B cell (primary cell): ENCODE results near the gene IL1F10.

Experiments
- EZH2 ChIP-seq: IDR thresholded peaks from 2 replicates; pipeline ENCODE4 v1.6.1; 2012; ENCODE audit warnings: borderline replicate concordance, low read depth, mild to moderate bottlenecking, moderate library complexity, low read length; ENCODE audit not compliant: insufficient read depth, poor library complexity, severe bottlenecking
- TF ChIP-seq, protein P1 (sequence below): fragments of 200-600 bp; IDR thresholded peaks from one replicate; pipeline ENCODE4 v1.8.0; 2022; ENCODE audit warnings: antibody characterized with exemption, mild to moderate bottlenecking

DNA sequence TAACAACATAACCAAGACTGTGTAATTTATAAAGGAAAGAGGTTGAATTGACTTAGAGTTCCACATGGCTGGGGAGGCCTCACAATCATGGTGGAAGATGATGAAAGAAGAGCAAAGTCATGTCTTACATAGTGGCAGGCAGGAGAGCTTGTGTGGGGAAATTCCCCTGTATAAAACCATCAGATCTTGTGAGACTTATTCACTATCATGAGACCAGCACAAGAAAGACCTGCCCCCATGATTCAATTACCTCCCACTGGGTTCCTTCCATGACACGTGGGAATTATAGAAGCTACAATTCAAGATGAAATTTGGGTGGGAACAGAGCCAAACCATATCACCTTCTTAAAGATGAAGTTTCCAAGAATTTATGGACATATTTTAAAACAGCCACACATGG, 11.2 kb upstream of the IL1F10 start:
- TF ChIP-seq EZH2: no peak
- TF ChIP-seq, protein P1, sequence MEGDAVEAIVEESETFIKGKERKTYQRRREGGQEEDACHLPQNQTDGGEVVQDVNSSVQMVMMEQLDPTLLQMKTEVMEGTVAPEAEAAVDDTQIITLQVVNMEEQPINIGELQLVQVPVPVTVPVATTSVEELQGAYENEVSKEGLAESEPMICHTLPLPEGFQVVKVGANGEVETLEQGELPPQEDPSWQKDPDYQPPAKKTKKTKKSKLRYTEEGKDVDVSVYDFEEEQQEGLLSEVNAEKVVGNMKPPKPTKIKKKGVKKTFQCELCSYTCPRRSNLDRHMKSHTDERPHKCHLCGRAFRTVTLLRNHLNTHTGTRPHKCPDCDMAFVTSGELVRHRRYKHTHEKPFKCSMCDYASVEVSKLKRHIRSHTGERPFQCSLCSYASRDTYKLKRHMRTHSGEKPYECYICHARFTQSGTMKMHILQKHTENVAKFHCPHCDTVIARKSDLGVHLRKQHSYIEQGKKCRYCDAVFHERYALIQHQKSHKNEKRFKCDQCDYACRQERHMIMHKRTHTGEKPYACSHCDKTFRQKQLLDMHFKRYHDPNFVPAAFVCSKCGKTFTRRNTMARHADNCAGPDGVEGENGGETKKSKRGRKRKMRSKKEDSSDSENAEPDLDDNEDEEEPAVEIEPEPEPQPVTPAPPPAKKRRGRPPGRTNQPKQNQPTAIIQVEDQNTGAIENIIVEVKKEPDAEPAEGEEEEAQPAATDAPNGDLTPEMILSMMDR: no peak
